HEK293T (cell line): ENCODE measurements around the gene RSPH6A.

Experiments used
- ARNT ChIP-seq: fragments of 450-650 bp; IDR thresholded peaks from 2 replicates; pipeline ENCODE4 v1.6.1; 2017; ENCODE audit warnings: mild to moderate bottlenecking
- BHLHE40 ChIP-seq: fragments of 450-650 bp; IDR thresholded peaks from 2 replicates; pipeline ENCODE4 v1.6.1; 2016; ENCODE audit warnings: mild to moderate bottlenecking, moderate library complexity, borderline replicate concordance
- CTBP1 ChIP-seq: fragments of 450-650 bp; IDR thresholded peaks from 2 replicates; pipeline ENCODE4 v1.6.1; 2016; ENCODE audit warnings: borderline replicate concordance
- FOXK2 ChIP-seq: fragments of 450-650 bp; IDR thresholded peaks from 2 replicates; pipeline ENCODE4 v1.6.1; 2016; ENCODE audit warnings: mild to moderate bottlenecking
- HDGF ChIP-seq: fragments of 450-650 bp; IDR thresholded peaks from 2 replicates; pipeline ENCODE4 v1.6.1; 2017; ENCODE audit warnings: antibody characterized with exemption, borderline replicate concordance
- L3MBTL2 ChIP-seq: fragments of 450-650 bp; conservative IDR thresholded peaks from 2 replicates; pipeline ENCODE4 v1.6.1; 2016; ENCODE audit warnings: mild to moderate bottlenecking
- NFRKB ChIP-seq: fragments of 450-650 bp; IDR thresholded peaks from 2 replicates; pipeline ENCODE4 v1.6.1; 2016; ENCODE audit warnings: mild to moderate bottlenecking, moderate library complexity
- SP1 ChIP-seq: fragments of 450-650 bp; IDR thresholded peaks from 2 replicates; pipeline ENCODE4 v1.6.1; 2017
- SUZ12 ChIP-seq: fragments of 450-650 bp; IDR thresholded peaks from 2 replicates; pipeline ENCODE4 v1.6.1; 2016; ENCODE audit warnings: mild to moderate bottlenecking
- TARDBP ChIP-seq: fragments of 450-650 bp; IDR thresholded peaks from 2 replicates; pipeline ENCODE4 v1.6.1; 2016
- ZNF384 ChIP-seq: fragments of 450-650 bp; IDR thresholded peaks from 2 replicates; pipeline ENCODE4 v1.6.1; 2016

GRCh38 chr19:45821103-45821521 lies 6.0 kb upstream of the RSPH6A start:
- TF ChIP-seq SUZ12: no peak
- no peak for TF ChIP-seq TARDBP
- TF ChIP-seq ARNT: no peak
- no peak for TF ChIP-seq SP1
- no peak for TF ChIP-seq NFRKB
- TF ChIP-seq L3MBTL2: no peak
- TF ChIP-seq FOXK2: no peak
- no peak for TF ChIP-seq ZNF384
- TF ChIP-seq HDGF: no peak
- TF ChIP-seq BHLHE40: no peak
- TF ChIP-seq CTBP1: no peak
